SH-SY5Y (cell line): ENCODE results near the gene PDGFD.

Source experiments
- GATA2 ChIP-seq: IDR thresholded peaks from 2 replicates; pipeline ENCODE4 v1.6.1; 2011; ENCODE audit warnings: mild to moderate bottlenecking, low read depth, low read length
- GATA3 ChIP-seq: IDR thresholded peaks from 2 replicates; pipeline ENCODE4 v1.6.1; 2011; ENCODE audit warnings: low read depth, mild to moderate bottlenecking, low read length, moderate library complexity

GRCh38 chr11:104061853-104062521, 102.0 kb downstream of the PDGFD start:
- TF ChIP-seq GATA2 (no peak), GATA3 (no peak)
